VCaP (cell line): ENCODE data around the gene ACSS2.

Experiments
- H3K27ac ChIP-seq: fragments of 450-650 bp; 2 replicates; pipeline ENCODE4 v1.5.1; 2017
- CTCF ChIP-seq: fragments of 450-650 bp; conservative IDR thresholded peaks from 2 replicates; pipeline ENCODE4 v1.5.1; 2017; ENCODE audit warnings: mild to moderate bottlenecking, moderate library complexity

The ACSS2 gene

GRCh38 chr20:34862724-34863123, 13.7 kb upstream of the ACSS2 start:
- no peak for TF ChIP-seq CTCF

GRCh38 chr20:34863421-34863965, 12.9 kb upstream of the ACSS2 start:
- TF ChIP-seq CTCF = no peak
- H3K27ac ChIP-seq = no peak overlapping the region

More at GRCh38 chr20:34862724-34863123, 13.7 kb upstream of the ACSS2 start:
- H3K27ac ChIP-seq = peak overlapping the region; percentile 51; the same call in 1 of the 2 replicates

- no peak for TF ChIP-seq CTCF
- H3K27ac ChIP-seq = no peak overlapping the region
Observed at GRCh38 chr20:34864216-34864615, 12.2 kb upstream of the ACSS2 start.

GRCh38 chr20:34871320-34871926, 5.0 kb upstream of the ACSS2 start:
- TF ChIP-seq CTCF = no peak

GRCh38 chr20:34871966-34872621, 4.3 kb upstream of the ACSS2 start:
- H3K27ac ChIP-seq = peak overlapping the region; percentile 72; the same call in 1 of the 2 replicates
- TF ChIP-seq CTCF = no peak

More at GRCh38 chr20:34871320-34871926, 5.0 kb upstream of the ACSS2 start:
- no peak overlapping the region for H3K27ac ChIP-seq

GRCh38 chr20:34872622-34873224, 3.7 kb upstream of the ACSS2 start, which contains the start of gene GGT7:
Gene GGT7 (minus strand): TSS chr20:34872856. CDS start chr20:34872815, 41 bp downstream.
- TF ChIP-seq CTCF = peak; percentile 93
- H3K27ac ChIP-seq = peak within 1 kb of the TSS; percentile 72; the same call in 1 of the 2 replicates

- peak overlapping the region; percentile 72; the same call in 1 of the 2 replicates for H3K27ac ChIP-seq
- TF ChIP-seq CTCF = no peak
Observed at GRCh38 chr20:34873583-34874093, 2.8 kb upstream of the ACSS2 start.
